GM21786 (cell line): ENCODE results near the gene PCDHB11.
"Not testable (repeated sequence)": the region's sequence is repeated elsewhere in the genome, so short reads cannot be mapped to it uniquely, and the experiment has no call there.

Source experiments
- ATAC-seq: cut with Tn5 transposase; IDR thresholded peaks from one replicate; pipeline ENCODE4 v1.9.1; 2021; ENCODE audit not compliant: unreplicated experiment

The PCDHB11 gene

DNA sequence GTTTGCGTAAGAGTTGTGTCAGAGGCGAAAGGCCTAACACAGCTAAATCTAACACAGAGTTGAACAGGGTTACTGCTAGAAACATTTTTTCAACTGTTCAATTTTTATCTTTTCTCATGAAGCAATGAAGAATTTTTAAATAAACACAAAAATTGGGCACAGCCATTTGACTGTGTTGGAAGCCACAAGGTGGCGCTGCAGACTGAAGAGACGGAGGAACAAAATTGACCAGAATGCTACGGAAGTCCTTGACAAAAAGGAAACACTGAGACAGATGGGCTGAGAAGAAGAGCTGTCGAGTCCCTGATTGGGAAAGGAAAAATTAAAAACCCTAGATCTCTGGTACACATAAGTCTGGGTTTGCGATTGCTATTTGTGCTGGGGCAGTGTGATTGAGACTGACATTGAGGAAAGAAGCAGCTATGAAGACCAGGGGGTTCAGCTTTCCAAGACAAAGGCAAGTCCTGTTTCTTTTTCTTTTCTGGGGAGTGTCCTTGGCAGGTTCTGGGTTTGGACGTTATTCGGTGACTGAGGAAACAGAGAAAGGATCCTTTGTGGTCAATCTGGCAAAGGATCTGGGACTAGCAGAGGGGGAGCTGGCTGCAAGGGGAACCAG is 12.4 kb upstream of the PCDHB11 start, which contains the start of gene PCDHB9:
Gene PCDHB9, plus strand, starts transcription at position 265 of the 616 bp plus-strand sequence. Its CDS starts 158 bp downstream, at position 423.
- no peak for ATAC-seq

DNA sequence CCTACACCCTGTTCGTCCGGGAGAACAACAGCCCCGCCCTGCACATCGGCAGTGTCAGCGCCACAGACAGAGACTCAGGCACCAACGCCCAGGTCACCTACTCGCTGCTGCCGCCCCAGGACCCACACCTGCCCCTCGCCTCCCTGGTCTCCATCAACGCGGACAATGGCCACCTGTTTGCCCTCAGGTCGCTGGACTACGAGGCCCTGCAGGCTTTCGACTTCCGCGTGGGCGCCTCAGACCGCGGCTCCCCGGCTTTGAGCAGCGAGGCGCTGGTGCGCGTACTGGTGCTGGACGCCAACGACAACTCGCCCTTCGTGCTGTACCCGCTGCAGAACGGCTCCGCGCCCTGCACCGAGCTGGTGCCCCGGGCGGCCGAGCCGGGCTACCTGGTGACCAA is 10.7 kb upstream of the PCDHB11 start:
- not testable (repeated sequence) for ATAC-seq

DNA sequence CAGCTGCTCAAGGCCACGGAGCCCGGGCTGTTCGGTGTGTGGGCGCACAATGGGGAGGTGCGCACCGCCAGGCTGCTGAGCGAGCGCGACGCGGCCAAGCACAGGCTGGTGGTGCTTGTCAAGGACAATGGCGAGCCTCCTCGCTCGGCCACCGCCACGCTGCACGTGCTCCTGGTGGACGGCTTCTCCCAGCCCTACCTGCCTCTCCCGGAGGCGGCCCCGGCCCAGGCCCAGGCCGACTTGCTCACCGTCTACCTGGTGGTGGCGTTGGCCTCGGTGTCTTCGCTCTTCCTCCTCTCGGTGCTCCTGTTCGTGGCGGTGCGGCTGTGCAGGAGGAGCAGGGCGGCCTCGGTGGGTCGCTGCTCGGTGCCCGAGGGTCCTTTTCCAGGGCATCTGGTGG is 10.3 kb upstream of the PCDHB11 start:
- not testable (repeated sequence) for ATAC-seq

DNA sequence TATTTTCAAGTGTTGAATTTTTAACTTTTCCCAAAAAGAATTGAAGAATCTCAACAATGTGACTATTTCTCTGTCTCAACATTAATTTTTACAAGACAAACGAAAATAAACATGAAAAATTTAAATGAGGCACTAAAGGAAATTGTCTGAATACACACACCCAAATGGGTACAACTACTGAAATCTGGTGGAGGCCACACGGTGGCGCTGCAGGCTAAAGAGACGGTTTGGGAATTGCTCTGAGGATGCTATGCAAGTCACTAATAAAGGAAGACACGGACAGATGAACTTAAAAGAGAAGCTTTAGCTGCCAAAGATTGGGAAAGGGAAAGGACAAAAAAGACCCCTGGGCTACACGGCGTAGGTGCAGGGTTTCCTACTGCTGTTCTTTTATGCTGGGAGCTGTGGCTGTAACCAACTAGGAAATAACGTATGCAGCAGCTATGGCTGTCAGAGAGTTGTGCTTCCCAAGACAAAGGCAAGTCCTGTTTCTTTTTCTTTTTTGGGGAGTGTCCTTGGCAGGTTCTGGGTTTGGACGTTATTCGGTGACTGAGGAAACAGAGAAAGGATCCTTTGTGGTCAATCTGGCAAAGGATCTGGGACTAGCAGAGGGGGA is 7.2 kb upstream of the PCDHB11 start, which contains the start of gene PCDHB10:
Gene PCDHB10, plus strand, starts transcription at position 244 of the 616 bp plus-strand sequence. Its CDS starts 200 bp downstream, at position 444.
- no peak for ATAC-seq

DNA sequence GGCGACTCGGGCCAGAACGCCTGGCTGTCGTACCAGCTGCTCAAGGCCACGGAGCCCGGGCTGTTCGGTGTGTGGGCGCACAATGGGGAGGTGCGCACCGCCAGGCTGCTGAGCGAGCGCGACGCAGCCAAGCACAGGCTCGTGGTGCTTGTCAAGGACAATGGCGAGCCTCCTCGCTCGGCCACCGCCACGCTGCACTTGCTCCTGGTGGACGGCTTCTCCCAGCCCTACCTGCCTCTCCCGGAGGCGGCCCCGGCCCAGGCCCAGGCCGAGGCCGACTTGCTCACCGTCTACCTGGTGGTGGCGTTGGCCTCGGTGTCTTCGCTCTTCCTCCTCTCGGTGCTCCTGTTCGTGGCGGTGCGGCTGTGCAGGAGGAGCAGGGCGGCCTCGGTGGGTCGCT is 5.1 kb upstream of the PCDHB11 start:
- ATAC-seq, result not testable (repeated sequence)

DNA sequence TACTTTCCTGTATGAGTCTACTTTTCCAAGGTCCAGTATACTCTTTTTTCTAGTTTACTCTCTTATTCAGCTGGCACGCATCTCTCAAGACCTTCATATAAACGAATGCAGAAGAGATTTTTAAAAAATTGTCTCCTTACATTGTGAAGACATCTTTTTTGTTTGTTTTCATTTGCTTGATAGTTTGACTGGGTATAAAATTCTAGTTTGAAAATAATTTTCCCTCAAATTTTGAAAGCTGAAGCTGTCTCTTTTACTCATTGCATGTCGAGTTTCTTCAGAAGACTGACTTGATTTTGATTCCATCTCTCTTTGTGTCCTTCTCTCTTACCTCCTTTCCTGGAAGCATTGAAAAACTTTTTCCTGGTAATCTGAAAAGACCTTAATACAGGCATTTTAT is 3.1 kb upstream of the PCDHB11 start:
- ATAC-seq, result no peak

DNA sequence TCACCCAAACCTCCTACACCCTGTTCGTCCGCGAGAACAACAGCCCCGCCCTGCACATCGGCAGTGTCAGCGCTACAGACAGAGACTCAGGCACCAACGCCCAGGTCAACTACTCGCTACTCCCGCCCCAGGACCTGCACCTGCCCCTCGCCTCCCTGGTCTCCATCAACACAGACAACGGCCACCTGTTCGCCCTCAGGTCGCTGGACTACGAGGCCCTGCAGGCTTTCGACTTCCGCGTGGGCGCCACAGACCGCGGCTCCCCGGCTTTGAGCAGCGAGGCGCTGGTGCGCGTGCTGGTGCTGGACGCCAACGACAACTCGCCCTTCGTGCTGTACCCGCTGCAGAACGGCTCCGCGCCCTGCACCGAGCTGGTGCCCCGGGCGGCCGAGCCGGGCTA is 1.7 kb downstream of the PCDHB11 start:
- not testable (repeated sequence) for ATAC-seq

DNA sequence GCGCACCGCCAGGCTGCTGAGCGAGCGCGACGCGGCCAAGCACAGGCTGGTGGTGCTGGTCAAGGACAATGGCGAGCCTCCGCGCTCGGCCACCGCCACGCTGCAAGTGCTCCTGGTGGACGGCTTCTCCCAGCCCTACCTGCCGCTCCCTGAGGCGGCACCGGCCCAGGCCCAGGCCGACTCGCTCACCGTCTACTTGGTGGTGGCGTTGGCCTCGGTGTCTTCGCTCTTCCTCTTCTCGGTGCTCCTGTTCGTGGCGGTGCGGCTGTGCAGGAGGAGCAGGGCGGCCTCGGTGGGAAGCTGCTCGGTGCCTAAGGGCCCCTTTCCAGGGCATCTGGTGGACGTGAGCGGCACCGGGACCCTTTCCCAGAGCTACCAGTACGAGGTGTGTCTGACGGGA is 2.2 kb downstream of the PCDHB11 start:
- ATAC-seq, result not testable (repeated sequence)

DNA sequence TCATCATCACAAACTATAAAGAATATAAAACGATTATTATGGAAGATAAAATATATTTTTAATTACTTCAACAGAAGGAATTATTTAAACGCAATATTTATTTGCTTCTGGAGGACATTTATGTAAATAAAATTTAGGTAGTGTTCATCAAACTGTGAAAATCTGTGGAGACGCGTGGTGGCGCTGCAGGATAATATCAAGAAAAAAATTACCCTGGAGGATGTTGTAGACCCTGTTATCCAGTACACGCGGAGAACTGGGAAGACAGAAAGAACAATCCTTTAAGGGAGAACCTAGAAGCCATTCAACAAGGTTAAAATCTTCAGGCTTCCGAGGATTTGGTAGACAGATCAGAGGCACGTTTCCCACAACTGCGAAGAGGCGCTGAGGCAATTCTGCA is 9.1 kb downstream of the PCDHB11 start, which contains the start of gene PCDHB12:
Gene PCDHB12, plus strand, starts transcription at position 242 of the 400 bp plus-strand sequence. CDS start 189 bp downstream, outside the sequence.
- ATAC-seq, result no peak

DNA sequence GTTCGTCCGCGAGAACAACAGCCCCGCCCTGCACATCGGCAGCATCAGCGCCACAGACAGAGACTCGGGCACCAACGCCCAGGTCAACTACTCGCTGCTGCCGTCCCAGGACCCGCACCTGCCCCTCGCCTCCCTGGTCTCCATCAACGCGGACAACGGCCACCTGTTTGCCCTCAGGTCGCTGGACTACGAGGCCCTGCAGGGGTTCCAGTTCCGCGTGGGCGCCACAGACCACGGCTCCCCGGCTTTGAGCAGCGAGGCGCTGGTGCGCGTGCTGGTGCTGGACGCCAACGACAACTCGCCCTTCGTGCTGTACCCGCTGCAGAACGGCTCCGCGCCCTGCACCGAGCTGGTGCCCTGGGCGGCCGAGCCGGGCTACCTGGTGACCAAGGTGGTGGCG is 10.9 kb downstream of the PCDHB11 start:
- ATAC-seq, result not testable (repeated sequence)

DNA sequence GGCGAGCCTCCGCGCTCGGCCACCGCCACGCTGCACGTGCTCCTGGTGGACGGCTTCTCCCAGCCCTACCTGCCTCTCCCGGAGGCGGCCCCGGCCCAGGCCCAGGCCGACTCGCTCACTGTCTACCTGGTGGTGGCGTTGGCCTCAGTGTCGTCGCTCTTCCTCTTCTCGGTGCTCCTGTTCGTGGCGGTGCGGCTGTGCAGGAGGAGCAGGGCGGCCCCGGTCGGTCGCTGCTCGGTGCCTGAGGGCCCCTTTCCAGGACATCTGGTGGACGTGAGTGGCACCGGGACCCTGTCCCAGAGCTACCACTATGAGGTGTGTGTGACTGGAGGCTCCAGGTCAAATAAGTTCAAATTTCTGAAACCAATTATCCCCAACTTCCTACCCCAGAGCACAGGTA is 11.4 kb downstream of the PCDHB11 start:
- ATAC-seq, result not testable (repeated sequence)

DNA sequence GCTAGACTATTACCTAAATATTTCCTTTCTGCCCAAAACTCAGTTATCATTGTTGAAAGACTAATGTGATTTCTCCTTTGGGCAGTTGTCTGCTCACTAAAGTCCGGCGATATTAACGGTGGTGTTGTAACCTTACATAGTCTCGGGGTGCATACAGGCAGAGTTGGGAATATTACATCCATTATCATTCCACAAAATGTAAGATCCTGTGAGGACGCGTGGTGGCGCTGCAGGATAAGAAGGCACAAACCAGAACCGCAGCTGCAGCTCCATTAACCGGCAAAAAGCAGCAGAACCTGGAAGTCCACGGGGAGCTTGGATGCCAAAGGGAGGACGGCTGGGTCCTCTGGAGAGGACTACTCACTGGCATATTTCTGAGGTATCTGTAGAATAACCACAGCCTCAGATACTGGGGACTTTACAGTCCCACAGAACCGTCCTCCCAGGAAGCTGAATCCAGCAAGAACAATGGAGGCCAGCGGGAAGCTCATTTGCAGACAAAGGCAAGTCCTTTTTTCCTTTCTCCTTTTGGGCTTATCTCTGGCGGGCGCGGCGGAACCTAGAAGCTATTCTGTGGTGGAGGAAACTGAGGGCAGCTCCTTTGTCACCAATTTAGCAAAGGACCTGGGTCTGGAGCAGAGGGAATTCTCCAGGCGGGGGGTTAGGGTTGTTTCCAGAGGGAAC is 14.4 kb downstream of the PCDHB11 start, which contains the start of gene PCDHB13:
Gene PCDHB13, plus strand, starts transcription at position 264 of the 684 bp plus-strand sequence. Its CDS starts 205 bp downstream, at position 469.
- ATAC-seq, result not testable (repeated sequence)

DNA sequence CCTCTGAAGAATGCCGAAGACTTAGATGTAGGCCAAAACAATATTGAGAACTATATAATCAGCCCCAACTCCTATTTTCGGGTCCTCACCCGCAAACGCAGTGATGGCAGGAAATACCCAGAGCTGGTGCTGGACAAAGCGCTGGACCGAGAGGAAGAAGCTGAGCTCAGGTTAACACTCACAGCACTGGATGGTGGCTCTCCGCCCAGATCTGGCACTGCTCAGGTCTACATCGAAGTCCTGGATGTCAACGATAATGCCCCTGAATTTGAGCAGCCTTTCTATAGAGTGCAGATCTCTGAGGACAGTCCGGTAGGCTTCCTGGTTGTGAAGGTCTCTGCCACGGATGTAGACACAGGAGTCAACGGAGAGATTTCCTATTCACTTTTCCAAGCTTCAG is 15.2 kb downstream of the PCDHB11 start:
- not testable (repeated sequence) for ATAC-seq

DNA sequence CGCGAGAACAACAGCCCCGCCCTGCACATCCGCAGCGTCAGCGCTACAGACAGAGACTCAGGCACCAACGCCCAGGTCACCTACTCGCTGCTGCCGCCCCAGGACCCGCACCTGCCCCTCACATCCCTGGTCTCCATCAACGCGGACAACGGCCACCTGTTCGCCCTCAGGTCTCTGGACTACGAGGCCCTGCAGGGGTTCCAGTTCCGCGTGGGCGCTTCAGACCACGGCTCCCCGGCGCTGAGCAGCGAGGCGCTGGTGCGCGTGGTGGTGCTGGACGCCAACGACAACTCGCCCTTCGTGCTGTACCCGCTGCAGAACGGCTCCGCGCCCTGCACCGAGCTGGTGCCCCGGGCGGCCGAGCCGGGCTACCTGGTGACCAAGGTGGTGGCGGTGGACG is 16.1 kb downstream of the PCDHB11 start:
- ATAC-seq, result not testable (repeated sequence)

DNA sequence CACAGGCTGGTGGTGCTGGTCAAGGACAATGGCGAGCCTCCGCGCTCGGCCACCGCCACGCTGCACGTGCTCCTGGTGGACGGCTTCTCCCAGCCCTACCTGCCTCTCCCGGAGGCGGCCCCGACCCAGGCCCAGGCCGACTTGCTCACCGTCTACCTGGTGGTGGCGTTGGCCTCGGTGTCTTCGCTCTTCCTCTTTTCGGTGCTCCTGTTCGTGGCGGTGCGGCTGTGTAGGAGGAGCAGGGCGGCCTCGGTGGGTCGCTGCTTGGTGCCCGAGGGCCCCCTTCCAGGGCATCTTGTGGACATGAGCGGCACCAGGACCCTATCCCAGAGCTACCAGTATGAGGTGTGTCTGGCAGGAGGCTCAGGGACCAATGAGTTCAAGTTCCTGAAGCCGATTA is 16.6 kb downstream of the PCDHB11 start:
- ATAC-seq, result not testable (repeated sequence)

DNA sequence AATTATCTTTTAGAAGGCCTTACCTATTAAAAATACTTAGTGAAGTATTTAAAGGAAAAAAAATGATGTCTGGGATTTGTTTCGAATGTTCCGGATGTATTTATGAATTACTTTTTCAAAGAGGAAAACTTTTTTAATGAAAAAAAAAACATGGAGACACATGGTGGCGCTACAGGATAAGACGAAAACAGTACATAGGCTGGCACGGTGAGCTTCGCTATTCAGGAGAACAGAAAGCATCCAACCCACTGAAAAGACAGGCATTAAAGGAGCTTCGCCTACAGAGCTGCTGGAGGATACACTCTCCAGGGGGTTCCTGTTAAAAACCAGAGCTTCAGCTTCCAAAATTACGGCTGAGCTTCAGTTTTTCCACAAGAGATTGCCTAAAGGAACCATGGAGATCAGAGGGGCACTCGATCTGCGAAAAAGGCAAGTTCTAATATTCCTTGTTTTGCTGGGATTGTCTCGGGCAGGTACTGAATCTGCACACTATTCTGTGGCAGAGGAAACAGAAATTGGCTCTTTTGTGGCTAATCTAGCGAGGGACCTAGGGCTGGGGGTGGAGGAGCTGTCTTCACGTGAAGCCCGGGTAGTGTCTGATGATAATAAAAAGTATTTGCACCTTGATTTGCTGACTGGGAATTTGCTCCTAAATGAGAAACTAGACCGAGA is 23.8 kb downstream of the PCDHB11 start, which contains the start of gene PCDHB14:
Gene PCDHB14, plus strand, starts transcription at position 232 of the 672 bp plus-strand sequence. Its CDS starts 163 bp downstream, at position 395.
- no peak for ATAC-seq

DNA sequence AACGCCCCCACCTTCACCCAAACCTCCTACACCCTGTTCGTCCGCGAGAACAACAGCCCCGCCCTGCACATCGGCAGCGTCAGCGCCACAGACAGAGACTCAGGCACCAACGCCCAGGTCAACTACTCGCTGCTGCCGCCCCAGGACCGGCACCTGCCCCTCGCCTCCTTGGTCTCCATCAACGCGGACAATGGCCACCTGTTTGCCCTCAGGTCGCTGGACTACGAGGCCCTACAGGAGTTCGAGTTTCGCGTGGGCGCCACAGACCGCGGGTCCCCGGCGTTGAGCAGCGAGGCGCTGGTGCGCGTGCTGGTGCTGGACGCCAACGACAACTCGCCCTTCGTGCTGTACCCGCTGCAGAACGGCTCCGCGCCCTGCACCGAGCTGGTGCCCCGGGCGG is 25.4 kb downstream of the PCDHB11 start:
- not testable (repeated sequence) for ATAC-seq

DNA sequence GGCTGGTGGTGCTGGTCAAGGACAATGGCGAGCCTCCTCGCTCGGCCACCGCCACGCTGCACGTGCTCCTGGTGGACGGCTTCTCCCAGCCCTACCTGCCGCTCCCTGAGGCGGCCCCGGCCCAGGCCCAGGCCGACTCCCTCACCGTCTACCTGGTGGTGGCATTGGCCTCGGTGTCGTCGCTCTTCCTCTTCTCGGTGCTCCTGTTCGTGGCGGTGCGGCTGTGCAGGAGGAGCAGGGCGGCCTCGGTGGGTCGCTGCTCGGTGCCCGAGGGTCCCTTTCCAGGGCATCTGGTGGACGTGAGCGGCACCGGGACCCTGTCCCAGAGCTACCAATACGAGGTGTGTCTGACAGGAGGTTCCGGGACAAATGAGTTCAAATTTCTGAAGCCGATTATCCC is 26.0 kb downstream of the PCDHB11 start:
- ATAC-seq, result not testable (repeated sequence)

DNA sequence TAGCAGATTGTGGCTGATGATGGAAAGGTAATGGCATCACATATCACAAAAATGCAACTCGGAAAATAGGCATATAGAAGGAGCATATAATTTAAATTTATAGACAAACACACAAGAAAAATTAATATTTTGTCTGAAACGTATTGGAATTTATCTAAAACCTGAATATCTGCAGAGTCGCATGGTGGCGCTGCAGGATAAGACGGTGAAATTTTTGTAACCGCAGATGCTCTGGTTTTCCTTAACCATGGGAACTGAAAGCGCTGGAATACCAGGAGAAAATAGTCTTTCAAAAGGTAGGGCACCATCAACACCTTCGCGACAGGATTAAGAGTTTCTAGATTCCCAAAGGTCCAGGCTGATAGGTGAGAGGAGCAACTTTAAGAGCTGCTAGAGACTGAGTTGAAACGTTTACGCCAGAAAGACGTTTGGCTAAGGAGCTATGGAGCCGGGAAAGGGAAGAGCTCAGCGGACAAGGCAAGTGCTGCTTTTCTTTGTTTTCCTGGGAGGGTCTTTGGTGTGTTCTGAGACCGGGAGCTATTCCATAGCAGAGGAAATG is 34.8 kb downstream of the PCDHB11 start:
- ATAC-seq, result no peak

DNA sequence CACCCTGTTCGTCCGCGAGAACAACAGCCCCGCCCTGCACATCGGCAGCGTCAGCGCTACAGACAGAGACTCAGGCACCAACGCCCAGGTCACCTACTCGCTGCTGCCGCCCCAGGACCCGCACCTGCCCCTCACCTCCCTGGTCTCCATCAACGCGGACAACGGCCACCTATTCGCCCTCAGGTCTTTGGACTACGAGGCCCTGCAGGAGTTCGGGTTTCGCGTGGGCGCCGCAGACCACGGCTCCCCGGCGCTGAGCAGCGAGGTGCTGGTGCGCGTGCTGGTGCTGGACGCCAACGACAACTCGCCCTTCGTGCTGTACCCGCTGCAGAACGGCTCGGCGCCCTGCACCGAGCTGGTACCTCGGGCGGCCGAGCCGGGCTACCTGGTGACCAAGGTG is 36.5 kb downstream of the PCDHB11 start:
- not testable (repeated sequence) for ATAC-seq
